Ectodermal cell (in vitro differentiated cells): ENCODE data around the gene PRICKLE1.

Experiments used
- H3K27ac ChIP-seq: 2 replicates; pipeline ENCODE4 v1.7.0; 2013; ENCODE audit warnings: mild to moderate bottlenecking, low read depth, low read length; ENCODE audit not compliant: insufficient read depth, poor library complexity, severe bottlenecking
- H3K27me3 ChIP-seq: 2 replicates; pipeline ENCODE4 v1.7.0; 2013; ENCODE audit warnings: mild to moderate bottlenecking, low read length; ENCODE audit not compliant: insufficient read depth, control insufficient read depth, poor library complexity, severe bottlenecking
- H3K36me3 ChIP-seq: one replicate; pipeline ENCODE4 v1.7.0; 2013; ENCODE audit warnings: low read length; ENCODE audit not compliant: control insufficient read depth, insufficient read depth
- H3K4me1 ChIP-seq: one replicate; pipeline ENCODE4 v1.7.0; 2013; ENCODE audit warnings: low read length; ENCODE audit not compliant: control insufficient read depth, insufficient read depth
- H3K4me3 ChIP-seq: 2 replicates; pipeline ENCODE4 v1.7.0; 2013; ENCODE audit warnings: low read depth, low read length, control low read depth; ENCODE audit not compliant: insufficient read depth
- H3K9me3 ChIP-seq: 2 replicates; pipeline ENCODE4 v1.7.0; 2013; ENCODE audit warnings: mild to moderate bottlenecking, low read length, moderate library complexity; ENCODE audit not compliant: control insufficient read depth
- WGBS, 2 experiments: methylation state at CpG; one replicate each; pipeline ENCODE4 v1.1.7; 2013; ENCODE audit warnings: missing lambda C conversion rate in 2 of 2; 5-methylcytosine and 5-hydroxymethylcytosine counted together

The PRICKLE1 gene

GRCh38 chr12:42483521-42483790, 106.1 kb downstream of the PRICKLE1 start:
- Histone ChIP-seq H3K9me3 (no peaks in the 10 kb centered on the region), H3K4me1 (peaks cover 17% of the 10 kb centered on the region), H3K36me3 (no peaks in the 10 kb centered on the region), H3K27me3 (peaks cover 51% of the 10 kb centered on the region), H3K4me3 (peak overlapping the region; percentile 66), H3K27ac (no peak overlapping the region)
- WGBS, 2 experiments: 0% methylated on average over 30 of the region's 30 CpGs

GRCh38 chr12:42482748-42483520, 106.6 kb downstream of the PRICKLE1 start:
- no peaks in the 10 kb centered on the region for H3K36me3 ChIP-seq
- no peaks in the 10 kb centered on the region for H3K9me3 ChIP-seq
- peaks cover 51% of the 10 kb centered on the region for H3K27me3 ChIP-seq
- peak overlapping the region; percentile 66 for H3K4me3 ChIP-seq
- WGBS, 2 experiments: 0% methylated on average over 83 of the region's 83 CpGs
- no peak overlapping the region for H3K27ac ChIP-seq
- peaks cover 17% of the 10 kb centered on the region for H3K4me1 ChIP-seq

- peaks cover 17% of the 10 kb centered on the region for H3K4me1 ChIP-seq
- 6 to 9% methylated on average over 18 of the region's 18 CpGs for WGBS, 2 experiments
- H3K36me3 ChIP-seq: no peaks in the 10 kb centered on the region
- no peak overlapping the region for H3K27ac ChIP-seq
- no peaks in the 10 kb centered on the region for H3K9me3 ChIP-seq
- peaks cover 51% of the 10 kb centered on the region for H3K27me3 ChIP-seq
- peak overlapping the region; percentile 66 for H3K4me3 ChIP-seq
These were observed 107.4 kb downstream of the PRICKLE1 start for GRCh38 chr12:42482041-42482747.

DNA sequence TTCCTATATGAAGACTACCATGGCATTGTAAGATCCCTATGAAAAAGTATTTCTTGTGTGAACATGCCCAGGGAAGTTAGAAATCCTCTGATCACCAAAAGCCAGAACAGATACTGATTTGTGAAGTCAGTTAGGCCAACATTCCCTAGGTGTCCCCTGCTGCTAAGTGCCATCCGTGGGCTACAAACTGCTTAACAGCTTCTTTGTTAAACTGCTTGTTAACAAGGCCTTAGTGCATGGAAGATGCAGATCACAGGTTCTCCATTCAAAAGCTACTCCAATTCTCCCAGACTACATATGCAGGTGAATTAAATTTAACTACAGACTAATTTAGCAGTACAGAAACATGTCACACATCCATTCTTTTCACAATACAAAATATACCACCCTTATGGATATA, 108.2 kb downstream of the PRICKLE1 start:
- Histone ChIP-seq H3K27ac (no peak overlapping the region), H3K4me3 (no peak overlapping the region), H3K27me3 (peaks cover 46% of the 10 kb centered on the region), H3K9me3 (no peaks in the 10 kb centered on the region), H3K4me1 (peaks cover 17% of the 10 kb centered on the region), H3K36me3 (no peaks in the 10 kb centered on the region)
- 0% methylated on average over 1 of the region's 1 CpG for whole genome bisulfite sequencing, 2 experiments

GRCh38 chr12:42477941-42478340, 111.6 kb downstream of the PRICKLE1 start:
- WGBS, 2 experiments: 75 to 100% methylated on average over 1 of the region's 1 CpG
- Histone ChIP-seq H3K27ac (no peak overlapping the region), H3K4me3 (no peak overlapping the region), H3K36me3 (no peaks in the 10 kb centered on the region), H3K27me3 (peaks cover 18% of the 10 kb centered on the region), H3K4me1 (peaks cover 17% of the 10 kb centered on the region), H3K9me3 (no peaks in the 10 kb centered on the region)

DNA sequence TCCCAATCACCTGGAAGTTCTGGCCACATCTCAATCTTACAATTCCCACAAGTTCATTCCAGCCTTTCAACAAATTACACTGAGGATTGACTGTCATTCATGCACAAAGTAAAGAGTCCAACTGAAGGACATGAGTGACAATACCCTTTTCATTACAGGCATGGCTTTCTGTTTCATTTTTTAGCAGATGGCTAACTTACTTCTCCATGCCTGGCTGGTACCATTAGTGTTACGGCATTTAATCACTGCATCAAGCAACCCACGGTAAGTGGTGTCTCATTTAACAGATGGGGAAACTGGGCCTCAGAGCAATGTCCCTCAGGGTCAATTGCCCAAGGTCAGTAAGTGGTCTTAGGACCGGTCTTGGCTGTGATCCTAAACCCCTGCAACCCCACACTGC, 114.4 kb downstream of the PRICKLE1 start:
- 65 to 69% methylated on average over 3 of the region's 3 CpGs for WGBS, 2 experiments
- Histone ChIP-seq H3K9me3 (no peaks in the 10 kb centered on the region), H3K4me1 (peaks cover 25% of the 10 kb centered on the region), H3K27me3 (peaks cover under 1% of the 10 kb centered on the region), H3K4me3 (no peak overlapping the region), H3K27ac (no peak overlapping the region), H3K36me3 (no peaks in the 10 kb centered on the region)

DNA sequence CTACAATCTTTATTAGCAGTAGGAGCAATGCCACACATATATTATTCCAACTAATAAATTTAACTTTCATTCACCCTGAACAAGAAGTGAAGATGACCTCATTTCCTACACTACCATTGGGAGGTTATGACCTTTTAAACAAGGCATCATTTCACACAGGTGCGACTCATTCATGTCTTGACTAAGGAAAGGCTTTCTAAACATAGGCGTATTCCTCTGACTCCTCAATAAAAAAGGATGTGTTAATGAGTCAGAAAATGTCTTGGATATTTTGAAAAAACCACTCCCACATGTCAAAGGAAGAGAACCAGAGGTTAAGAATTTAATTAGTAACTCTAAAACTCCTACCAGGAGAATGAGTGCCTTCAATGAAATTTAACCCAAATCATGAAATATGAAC, 115.2 kb downstream of the PRICKLE1 start:
- H3K27me3 ChIP-seq: no peaks in the 10 kb centered on the region
- H3K9me3 ChIP-seq: no peaks in the 10 kb centered on the region
- peaks cover 32% of the 10 kb centered on the region for H3K4me1 ChIP-seq
- H3K27ac ChIP-seq: peak overlapping the region; percentile 23
- no peaks in the 10 kb centered on the region for H3K36me3 ChIP-seq
- no peak overlapping the region for H3K4me3 ChIP-seq
- 85 to 100% methylated on average over 1 to 2 of the region's 2 CpGs for WGBS, 2 experiments

DNA sequence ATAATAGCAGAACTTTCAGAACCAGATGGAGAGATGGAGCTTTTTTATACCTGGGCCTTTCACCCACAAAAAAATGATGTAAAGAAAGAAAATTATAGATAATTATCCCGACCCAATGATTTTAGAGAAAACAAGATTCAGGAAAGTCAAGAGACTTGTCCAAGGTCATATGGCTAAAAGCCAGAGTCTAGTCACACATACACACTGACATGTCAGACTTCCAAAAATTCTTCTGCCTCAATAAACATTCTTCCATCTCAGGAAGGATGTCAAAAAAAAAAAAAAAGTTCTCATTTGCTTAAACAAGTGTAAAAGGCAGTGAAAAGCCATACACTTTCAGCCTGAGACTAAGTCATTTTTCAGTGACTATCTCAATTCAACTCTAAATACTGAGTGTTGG, 116.0 kb downstream of the PRICKLE1 start:
- Histone ChIP-seq H3K27me3 (no peaks in the 10 kb centered on the region), H3K4me1 (peaks cover 41% of the 10 kb centered on the region), H3K36me3 (no peaks in the 10 kb centered on the region), H3K27ac (no peak overlapping the region), H3K9me3 (no peaks in the 10 kb centered on the region), H3K4me3 (no peak overlapping the region)
- 82 to 100% methylated on average over 1 of the region's 1 CpG for WGBS, 2 experiments

- Histone ChIP-seq H3K27me3 (no peaks in the 10 kb centered on the region), H3K36me3 (no peaks in the 10 kb centered on the region), H3K4me1 (peaks cover 43% of the 10 kb centered on the region), H3K9me3 (no peaks in the 10 kb centered on the region), H3K4me3 (no peak overlapping the region), H3K27ac (peak overlapping the region; percentile 68)
- 73 to 87% methylated on average over 1 of the region's 1 CpG for WGBS, 2 experiments
These were observed 116.4 kb downstream of the PRICKLE1 start for GRCh38 chr12:42473130-42473529.

- Histone ChIP-seq H3K9me3 (no peaks in the 10 kb centered on the region), H3K27me3 (no peaks in the 10 kb centered on the region), H3K4me3 (no peak overlapping the region), H3K4me1 (peaks cover 43% of the 10 kb centered on the region), H3K36me3 (no peaks in the 10 kb centered on the region), H3K27ac (peak overlapping the region; percentile 68)
- WGBS, 2 experiments: 37 to 47% methylated on average over 3 of the region's 3 CpGs
These were observed 117.2 kb downstream of the PRICKLE1 start for GRCh38 chr12:42472376-42472775.
